LHCN-M2 (cell line): Measurements from ENCODE around the gene TYMP. TPM values are rescaled to one million over a fixed set of nuclear protein-coding genes. Genes with fewer than 3 reads are reported as not detected.

Experiments
- DNase-seq: peaks from one replicate; pipeline ENCODE4 v3.0.0-alpha.2; 2012; ENCODE audit warnings: low read depth
- total RNA-seq: library from RNA; depleted of rRNA; stranded (reverse); fragments of >200 nt; gene quantifications from 2 replicates; pipeline ENCODE4 v1.2.3, GENCODE V29; 2014

The TYMP gene
- total RNA-seq, 1 experiment from 2014 or later: 4.3 TPM

DNA sequence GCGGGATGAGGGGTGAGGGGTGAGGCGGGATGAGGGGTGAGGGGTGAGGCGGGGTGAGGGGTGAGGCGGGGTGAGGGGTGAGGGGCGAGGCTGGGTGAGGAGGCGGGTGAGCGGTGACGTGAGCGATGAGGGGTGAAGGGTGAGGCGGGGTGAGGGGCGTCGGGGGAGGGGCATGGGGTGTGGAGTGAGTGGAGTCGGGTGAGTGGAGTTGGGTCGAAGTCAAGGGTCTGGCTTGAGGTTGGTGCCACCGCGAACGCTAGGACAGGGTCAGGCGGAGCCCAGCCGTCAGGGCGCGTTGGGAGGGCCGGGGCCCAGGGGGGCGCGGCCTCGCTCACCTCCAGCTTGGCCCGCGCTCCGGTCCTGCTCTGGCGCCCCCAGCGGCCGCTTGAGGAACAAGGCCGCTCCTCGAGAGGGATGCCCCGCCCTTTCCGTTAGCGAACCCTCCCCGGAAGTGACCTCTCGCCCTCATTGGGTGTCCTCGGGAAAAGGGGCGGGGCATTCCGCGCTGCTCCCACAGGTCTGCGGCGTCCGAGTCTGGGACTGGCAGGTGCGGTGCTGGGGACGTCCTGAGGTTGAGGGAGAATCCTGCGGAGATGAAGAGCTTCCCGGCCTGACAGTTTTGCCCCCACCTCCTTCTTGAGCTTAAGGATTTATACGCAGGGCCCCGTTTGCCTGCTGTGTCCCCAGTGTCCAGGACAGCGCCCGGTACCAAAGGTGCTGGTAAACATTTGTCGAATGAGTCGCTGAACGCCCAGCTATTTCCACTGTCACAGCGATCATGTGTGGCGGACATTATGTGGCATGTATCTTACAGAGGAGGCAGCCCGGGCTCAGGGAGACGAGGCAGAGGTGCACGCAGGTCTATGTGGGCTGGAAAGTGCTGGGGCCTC, 33.0 kb upstream of the TYMP start, which contains the start of gene SYCE3:
SYCE3 (minus strand) TSS at position 397 of the 890 bp plus-strand sequence. CDS start 6,514 bp downstream, outside the sequence.
- DNase-seq: peak; percentile 84

DNA sequence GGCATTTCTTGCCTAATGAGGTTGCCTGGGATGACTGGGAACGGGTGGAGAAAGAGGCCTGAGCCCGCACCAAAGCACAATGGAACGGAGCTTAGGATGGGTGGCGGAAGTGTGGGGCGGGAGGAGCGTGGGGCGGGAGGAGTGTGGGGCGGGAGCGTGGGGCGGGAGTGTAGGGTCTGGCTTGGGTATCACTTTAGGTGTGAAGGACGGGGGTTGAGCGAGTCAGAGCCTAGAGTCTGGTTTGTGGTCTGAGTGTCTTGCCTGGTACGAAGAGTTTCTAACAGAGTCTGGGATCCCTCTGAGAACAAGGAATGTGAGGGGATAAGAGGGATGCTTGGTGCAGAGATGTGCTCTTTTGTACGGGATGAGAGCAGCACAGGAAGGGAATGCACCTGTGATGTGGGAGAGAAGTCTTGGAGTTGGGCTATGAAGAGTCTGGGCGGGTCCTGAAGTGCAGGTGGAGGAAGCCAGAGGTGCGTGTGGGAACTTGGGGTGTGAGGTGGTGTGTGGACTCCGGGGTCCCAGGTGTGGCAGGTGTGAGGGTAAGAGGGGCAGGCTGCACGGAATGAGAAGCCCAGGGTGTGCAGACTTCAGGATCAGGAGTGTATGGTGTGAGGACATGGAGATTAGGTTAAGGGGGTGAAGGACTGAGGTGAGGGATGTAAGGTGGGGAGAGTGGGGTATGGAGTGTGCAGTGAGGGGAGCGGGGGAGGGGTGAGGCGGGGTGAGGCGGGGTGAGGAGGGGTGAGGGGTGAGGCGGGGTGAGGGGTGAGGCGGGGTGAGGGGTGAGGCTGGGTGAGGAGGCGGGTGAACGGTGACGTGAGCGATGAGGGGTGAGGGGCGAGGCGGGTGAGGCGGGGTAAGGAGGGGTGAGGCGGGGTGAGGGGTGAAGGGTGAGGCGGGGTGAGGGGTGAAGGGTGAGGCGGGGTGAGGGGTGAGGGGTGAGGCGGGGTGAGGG, 31.9 kb upstream of the TYMP start:
- no peak for DNase-seq

DNA sequence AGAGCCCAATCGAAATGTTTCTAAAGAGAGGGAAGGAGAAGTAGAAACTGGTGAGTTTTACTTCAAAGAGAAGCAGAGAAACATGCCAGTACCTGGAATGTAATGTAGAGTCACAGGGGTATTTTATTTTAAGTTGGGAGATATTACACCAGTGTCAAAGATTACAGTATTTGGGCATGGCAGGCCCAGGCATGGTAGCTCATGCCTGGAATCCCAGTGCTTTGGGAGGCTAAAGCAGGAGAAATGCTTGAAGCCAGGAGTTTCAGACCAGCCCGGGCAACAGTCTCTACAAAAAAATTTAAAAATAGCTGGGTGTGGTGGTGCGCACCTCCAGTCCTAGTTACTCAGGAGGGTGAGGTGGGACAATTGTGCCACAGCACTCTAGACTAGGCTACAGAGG, 30.2 kb upstream of the TYMP start:
- DNase-seq: no peak

DNA sequence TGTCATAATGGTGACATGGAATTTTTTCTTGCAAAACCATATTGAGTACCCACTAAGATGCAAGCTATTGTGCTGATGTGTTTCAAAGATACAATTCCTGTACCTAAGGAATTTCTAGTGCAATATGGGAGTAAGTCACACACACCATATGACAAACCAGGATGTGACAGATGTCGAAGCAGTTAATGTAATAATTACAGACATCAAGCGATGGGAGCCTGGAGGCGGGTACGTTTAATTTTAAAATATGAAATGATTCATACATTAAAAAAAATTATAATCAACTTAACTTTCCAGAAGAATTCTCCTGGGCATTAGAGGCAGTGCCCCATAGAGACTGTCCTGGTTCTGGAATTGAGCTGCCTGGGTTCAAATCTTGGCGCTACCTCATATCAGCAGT, 26.9 kb upstream of the TYMP start:
- no peak for DNase-seq

DNA sequence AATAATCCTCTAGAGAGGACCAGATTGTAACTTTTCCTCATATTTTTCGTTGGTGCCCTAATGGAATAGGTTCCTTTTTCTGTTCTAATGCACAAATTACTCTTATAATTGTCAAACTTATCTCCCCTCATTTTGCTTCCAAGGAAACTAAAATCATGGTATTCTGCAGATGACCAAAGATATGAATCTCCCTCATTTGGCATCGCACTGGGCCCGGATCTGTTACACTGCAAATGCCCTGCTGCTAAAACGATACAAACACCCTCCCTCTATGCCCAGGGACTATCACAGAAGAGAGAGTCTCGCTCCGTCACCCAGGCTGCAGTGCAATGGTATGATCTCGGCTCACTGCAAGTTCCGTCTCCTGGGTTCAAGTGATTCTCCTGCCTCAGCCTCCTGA, 23.5 kb upstream of the TYMP start:
- DNase-seq: no peak

DNA sequence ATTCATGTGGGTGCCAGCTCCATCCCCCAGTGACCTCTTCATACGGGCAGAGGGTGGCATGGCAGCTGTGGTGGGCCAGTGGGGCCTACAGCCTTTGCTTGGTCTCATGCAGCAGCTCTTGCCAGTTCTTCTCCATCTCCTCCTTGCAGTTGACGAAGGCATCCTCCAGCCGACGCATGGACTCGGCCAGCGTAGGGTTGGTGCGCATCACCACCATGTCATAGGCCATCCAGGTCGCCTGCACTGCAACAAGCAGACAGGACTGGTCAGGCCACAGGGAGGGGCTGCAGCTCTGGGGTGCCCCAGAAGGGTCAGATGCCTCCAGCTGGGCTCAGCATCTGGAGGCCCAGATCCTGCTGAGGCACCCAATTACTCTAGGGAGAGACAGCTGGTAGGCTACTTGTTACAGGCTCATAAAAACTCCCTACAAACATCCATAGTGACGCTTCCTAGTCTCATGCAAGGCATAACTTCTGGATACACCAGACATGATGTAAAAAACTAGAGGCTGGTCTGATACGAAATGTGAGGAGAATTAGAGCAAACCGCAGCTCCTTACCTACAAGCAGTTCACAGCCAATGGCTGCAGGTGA, 21.4 kb upstream of the TYMP start:
- DNase-seq: no peak

DNA sequence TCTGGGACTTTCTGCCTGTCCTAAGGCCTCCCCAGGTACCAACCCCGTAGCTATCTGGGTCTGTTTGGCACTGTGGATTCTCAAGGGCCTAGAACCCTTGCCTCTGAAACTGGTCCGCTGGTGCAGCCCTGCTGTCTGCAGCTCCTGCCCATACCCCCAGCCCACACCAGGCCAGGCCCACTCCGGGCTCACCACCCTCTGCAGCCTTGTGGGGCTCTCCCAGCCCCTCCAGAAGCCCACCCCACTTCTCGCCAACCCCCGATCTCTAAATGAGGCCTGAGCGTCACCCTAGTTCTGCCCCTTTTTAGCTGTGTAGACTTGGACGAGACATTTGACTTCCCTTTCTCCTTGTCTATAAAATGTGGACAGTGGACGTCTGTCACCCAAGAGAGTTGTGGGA, 20.6 kb upstream of the TYMP start:
- no peak for DNase-seq

DNA sequence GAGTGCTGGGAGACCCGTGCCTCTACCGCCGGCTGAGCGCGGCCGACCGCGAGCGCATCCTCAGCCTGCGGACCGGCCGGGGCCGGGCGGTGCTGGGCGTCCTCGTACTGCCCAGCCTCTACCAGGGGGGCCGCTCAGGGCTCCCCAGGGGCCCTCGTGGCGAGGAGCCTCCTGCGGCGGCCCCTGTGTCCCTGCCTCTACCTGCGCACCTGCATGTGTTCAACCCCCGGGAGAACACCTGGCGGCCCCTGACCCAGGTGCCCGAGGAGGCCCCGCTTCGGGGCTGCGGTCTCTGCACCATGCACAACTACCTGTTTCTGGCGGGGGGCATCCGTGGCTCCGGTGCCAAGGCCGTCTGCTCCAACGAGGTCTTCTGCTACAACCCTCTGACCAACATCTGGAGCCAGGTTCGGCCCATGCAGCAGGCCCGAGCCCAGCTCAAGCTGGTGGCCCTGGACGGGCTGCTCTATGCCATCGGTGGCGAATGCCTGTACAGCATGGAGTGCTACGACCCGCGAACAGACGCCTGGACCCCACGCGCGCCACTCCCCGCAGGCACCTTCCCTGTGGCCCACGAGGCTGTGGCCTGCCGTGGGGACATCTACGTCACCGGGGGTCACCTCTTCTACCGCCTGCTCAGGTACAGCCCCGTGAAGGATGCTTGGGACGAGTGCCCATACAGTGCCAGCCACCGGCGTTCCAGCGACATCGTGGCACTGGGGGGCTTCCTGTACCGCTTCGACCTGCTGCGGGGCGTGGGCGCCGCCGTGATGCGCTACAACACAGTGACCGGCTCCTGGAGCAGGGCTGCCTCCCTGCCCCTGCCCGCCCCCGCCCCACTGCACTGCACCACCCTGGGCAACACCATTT, 19.3 kb upstream of the TYMP start:
- DNase-seq: no peak

DNA sequence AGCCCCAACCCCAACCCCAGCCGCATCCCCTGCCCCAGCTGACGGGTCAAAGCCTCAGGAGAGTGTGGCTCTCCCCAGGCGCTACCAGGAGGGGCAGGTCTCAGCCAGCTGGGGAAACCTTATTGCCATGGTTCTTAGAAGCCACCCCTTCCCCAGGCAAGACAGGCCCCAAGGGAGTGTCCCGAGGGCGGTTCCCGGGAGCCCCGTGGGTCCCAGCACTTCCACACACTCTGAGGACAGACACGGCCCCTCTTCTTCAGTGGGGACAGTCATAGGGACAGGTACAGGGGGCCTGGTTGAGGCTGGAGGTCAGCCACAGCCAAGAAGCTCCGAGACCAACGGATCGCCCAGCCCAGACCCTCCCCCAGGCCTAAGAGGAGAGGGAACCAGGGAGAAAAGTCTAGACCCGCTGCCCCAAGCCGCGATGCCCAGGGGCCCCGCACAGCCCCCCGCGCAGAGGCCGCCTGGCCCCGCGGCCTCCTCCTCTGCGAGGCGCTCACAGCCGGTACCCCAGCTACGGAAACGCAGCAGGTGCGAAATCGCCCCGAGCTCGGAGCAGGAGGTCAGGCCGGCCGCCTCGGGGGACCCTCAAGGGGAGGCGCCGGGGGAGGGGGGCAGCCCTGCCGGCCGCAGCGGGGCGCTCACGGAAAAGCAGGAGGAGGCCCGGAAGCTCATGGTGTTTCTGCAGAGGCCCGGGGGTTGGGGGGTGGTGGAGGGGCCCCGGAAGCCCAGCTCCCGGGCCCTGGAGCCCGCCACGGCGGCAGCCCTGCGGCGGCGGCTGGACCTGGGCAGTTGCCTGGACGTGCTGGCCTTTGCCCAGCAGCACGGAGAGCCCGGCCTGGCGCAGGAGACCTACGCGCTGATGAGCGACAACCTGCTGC, 18.5 kb upstream of the TYMP start:
- DNase-seq: no peak

DNA sequence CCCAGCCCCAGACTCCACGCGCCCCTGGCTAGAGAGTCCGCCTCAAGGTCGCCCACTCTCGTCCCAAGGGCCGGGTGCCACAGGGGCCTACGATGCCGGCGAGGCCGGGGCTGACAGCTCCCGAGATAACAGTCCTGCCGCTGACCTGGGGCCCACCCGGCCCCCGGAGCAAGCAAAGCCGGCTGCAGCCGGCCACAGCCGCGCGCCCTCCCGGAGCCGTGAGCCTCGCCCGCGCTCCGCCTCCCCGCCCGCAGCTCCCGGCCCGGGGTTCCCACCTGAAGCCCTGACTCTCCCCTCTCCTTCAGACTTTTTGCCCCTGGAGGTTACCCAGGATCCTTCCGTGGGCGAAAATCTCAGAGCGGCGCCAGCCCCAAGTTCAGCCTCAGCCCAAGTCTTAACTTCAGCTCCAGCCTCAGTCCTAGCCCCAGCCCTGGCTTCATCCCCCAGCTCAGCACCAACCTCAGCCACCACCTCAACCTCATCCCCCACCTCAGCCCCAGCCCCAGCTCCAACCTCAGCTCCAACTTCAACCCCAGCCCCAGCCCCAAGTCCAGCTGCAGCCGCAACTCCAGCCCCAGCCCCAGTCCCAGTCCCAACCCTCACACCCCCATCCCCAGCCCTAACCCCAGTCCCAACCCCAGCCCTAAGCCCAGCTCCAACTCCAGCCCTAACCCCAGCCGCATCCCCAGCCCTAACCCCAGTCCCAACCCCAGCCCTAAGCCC, 17.6 kb upstream of the TYMP start:
- DNase-seq: no peak

DNA sequence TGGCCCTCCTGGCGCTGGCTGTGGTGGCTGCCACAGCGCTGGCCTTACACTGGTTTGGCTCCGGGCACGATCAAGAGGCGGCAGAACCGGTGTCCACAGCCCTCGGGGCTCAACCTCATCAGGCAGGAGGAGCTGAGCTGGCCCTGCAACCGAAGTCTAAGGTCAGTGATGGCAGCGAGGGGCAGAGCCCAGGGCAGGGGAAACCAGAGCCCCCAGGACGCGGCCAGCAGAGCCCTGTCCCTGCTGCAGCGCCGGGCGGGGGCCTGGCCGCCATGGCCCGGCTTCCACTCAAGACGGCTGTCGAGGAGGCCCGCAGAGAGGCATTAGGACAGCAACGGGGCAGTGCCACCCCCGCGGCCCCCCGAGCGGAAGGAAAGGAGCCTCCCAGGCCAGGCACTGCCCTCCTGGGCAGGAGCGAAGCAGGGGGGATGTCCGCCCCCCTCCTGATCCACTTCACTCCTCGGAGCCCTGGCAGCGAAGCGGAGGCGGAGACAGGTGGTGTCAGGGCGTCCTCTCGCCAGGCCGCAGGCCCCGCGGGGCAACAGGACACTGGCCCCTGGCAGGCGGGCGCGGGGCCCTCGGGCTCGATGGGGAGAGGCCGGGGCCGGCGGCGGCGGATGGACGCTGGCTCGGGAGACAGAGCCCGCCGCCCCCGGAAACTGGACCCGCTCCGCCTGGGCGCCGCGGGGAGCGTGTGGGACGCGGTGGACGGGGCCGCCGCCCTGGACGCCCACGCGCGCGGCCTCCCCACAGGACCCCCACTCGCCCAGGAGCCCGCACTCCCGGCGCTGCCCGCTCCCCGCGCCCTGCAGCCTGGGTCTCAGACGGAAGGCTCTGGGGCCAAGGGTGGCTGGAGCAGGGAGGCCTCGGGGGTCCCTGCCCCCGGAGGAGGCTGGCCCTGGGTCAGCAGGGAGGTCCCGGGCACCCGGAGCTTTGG, 16.8 kb upstream of the TYMP start:
- DNase-seq: no peak

DNA sequence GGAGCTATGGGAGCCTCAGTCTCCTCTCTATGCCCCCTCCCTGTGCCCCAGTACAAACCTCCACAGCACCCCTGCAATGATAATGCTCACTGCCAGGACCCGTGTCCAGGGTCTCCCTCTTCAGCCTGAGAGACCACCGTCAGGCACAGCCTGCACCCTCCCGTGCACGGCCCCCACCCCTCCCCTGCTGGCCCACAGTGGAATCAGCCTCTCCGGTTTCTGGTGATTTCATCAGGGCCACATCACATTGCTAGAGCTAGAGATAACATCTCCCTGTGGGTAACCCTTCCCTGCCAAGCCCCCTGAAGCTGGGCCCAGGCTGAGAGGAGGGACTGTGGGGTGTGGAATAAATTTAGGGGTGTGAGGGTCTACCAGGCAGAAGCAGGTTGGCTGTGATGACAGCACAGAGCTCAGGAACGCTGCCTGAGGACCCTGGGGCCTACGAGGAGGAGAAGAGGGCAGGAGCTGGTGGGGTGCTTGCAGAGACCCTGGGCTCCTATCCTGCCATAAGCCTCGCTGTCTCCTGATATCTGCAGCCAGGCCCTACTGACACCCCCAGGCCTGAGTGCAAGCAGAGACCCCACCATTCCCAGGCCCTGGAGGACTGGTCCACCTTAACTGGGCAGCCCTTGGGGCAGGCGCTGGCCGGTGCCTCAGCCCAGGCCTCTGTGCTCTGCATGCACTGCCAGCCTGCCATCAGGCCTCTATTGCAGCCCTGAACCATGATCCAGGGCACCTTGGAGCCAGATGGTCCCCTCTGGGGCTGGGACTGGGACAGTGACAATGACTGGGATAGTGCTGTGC, 15.9 kb upstream of the TYMP start, which contains the start of gene KLHDC7B:
KLHDC7B (plus strand) TSS at position 378 of the 804 bp plus-strand sequence; CDS start at position 723, 345 bp downstream.
- DNase-seq: no peak

DNA sequence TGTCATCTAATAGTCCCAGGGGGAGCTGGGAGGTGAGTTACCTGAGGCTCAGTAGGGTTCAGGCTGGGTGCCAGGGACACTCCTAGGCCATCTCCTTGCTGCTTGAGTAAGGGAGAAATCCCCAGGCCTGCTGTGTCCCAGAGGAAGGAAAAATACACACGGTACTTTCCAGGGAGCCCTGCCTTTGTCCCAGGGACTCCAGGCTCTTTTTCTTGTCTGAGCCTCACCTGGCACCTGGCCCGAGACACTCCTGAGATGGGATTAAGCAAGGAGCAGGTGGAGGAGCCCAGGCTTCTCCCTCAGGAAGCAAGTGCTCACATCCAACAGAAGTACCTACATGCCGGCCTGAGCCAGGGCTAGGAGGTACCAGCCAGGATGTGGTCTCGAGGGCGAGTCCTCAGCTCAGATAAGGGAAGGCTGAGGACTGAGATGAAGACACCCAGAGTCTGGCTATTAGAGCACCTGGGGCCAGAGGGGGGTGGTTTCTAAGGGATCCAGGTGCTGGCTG, 15.0 kb upstream of the TYMP start:
- no peak for DNase-seq

DNA sequence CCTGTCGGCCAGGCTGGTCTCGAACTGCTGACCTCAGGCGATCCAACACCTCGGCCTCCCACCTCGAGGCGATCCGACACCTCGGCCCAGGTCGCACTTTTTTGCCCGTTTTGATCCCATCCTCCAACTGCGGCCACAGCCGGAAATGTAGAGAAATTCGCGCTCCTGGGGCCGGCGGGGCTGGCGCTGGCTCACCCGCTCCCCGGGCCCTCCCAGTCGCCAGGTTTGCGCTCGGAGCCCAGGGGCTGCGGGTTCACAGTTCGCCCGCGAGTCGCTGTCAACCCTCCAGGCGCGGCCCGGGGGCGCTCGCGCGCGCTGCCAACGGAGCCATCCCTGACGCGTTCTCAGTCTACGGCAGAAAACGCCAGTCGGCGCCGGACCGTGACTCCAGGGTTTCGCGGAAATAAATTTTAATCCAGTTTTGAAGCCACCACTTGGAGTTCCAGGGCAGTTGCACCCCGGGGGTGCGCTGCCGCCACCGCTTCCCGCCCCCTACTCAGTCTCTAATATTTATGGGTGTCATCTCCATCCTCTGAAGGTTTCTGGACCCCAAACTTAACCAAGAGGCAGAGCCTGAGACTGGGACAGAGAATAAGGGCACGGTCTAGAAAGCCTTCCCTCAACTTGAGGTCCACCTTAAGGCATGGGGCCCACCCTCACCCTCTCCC, 14.4 kb upstream of the TYMP start:
- peak; percentile 40 for DNase-seq

DNA sequence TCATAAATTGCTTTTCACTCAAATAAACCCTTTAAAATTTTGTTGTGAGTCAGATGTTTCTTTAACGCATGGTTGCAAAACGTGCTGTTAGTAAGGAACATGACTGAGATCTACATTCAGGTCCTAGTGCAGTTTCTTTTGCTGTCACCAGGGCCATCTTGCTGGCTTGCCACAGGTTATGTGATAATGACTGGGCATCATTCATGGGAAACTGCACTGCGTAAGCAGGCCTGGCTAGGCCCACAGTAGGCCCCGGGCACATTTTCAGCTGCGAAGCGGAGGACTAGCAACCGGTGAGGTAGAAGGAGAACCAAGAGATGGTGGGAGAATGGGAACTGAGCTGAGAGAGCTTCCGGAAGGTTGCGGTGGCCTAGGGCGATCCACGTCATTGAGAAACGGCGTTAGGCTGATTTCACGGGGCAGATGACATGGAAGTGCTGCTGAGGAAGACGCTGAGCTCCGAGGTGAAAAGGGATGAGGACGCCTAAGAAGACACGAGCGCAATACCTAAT, 12.7 kb upstream of the TYMP start:
- DNase-seq: no peak

DNA sequence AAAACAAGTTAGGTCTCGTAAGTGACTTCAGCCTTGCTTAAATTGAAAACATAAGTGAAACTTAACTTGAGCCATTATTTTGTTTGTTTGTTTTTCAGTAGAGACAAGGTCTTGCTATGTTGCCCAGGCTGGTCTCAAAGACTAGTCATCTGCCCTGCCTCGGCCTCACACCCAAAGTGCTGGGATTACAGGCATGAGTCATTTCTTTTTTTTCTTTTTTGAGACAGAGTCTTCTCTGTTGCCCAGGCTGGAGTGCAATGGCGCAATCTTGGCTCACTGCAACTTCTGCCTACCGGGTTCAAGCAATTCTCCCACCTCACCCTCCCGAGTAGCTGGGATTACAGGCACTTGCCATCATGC, 11.8 kb upstream of the TYMP start:
- peak; percentile 75 for DNase-seq
